Transverse colon (tissue), 4 donors: ENCODE measurements around the gene LRRC47. TPM values are rescaled to one million over a fixed set of nuclear protein-coding genes. Genes with fewer than 3 reads are reported as not detected.

Experiments used
- DNase-seq: peaks from one replicate; pipeline ENCODE4 v3.0.0-alpha.2; 2019
- H3K27ac ChIP-seq, 4 donors: fragments of 200-600 bp; sonication (generic); 2 replicates each; pipeline ENCODE4 v1.5.1; 2016 to 2018; ENCODE audit warnings: inconsistent platforms in 4 of 4
- H3K27me3 ChIP-seq: fragments of 200-600 bp; sonication (generic); 2 replicates; pipeline ENCODE4 v1.5.1; 2017; ENCODE audit warnings: inconsistent platforms
- H3K36me3 ChIP-seq, 4 donors: fragments of 200-600 bp; sonication (generic); 2 replicates each; pipeline ENCODE4 v1.5.1; 2017 to 2019; ENCODE audit warnings: inconsistent platforms in 4 of 4
- H3K4me1 ChIP-seq, 4 donors: fragments of 200-600 bp; sonication (generic); 2 replicates each; pipeline ENCODE4 v1.5.1; 2017 to 2020; ENCODE audit warnings: inconsistent platforms in 4 of 4
- H3K4me3 ChIP-seq, 4 donors: fragments of 200-600 bp; sonication (generic); 1 replicate in 1 of 4; 2 replicates in 3 of 4; pipeline versions ENCODE4 v1.5.1 to v1.6.1; 2017 to 2019; ENCODE audit warnings: inconsistent platforms in 4 of 4
- H3K9me3 ChIP-seq, 2 donors: fragments of 200-600 bp; sonication (generic); 2 replicates each; pipeline ENCODE4 v1.5.1; 2017 to 2019; ENCODE audit warnings: inconsistent platforms in 2 of 2
- EP300 ChIP-seq: sonication (generic); formaldehyde crosslinking; IDR thresholded peaks from one replicate; pipeline ENCODE4 v1.6.1; 2017; ENCODE audit warnings: antibody characterized with exemption, low read depth
- POLR2A ChIP-seq: fragments of 450-650 bp; IDR thresholded peaks from one replicate; pipeline ENCODE4 v1.6.1; 2016; ENCODE audit warnings: antibody characterized with exemption, mild to moderate bottlenecking, moderate library complexity
- POLR2AphosphoS5 ChIP-seq, 3 donors: sonication (generic); formaldehyde crosslinking; IDR thresholded peaks; one replicate each; pipeline ENCODE4 v1.6.1; 2016; ENCODE audit warnings: antibody characterized with exemption in 3 of 3
- WGBS, 2 donors: methylation state at CpG; one replicate each; pipeline ENCODE4 v1.1.5; 2018; ENCODE audit warnings: low coverage in 1 of 2; 5-methylcytosine and 5-hydroxymethylcytosine counted together
- in situ Hi-C, 4 donors: fragments of 200-750 bp; cut with MboI; loops; one replicate each; pipeline versions ENCODE4 v1.15.0 to v1.15.1; 2017; ENCODE audit warnings: low sequenced_read_pairs in 3 of 4, low pct_ligation_motif_present in 1 of 4, low pct_unique_long_range_greater_than_20kb in 1 of 4
- intact Hi-C: fragments of 100-400 bp; cut with DNase I; formaldehyde crosslinking; loops from one replicate; pipeline ENCODE4 v1.15.1; 2023; ENCODE audit warnings: low total_unique reads
- total RNA-seq, 4 donors: library from RNA; depleted of rRNA; stranded (reverse); fragments of >200 nt; gene quantifications; one replicate each; pipeline ENCODE4 v1.1.0, GENCODE V29; 2016
- TF ChIP-seq, protein P1 (sequence below), 5 experiments: fragments of 200-600 bp in 3 of 5; fragments of 450-650 bp in 2 of 5; sonication (generic) in 3 of 5; IDR thresholded peaks; 1 replicate in 2 of 5; 2 replicates in 3 of 5; pipeline ENCODE4 v1.5.1; 2016 to 2017; ENCODE audit warnings: antibody characterized with exemption in 5 of 5, inconsistent platforms in 3 of 5, mild to moderate bottlenecking in 2 of 5, moderate library complexity in 1 of 5

The LRRC47 gene
- total RNA-seq, 4 donors from 2014 or later, result 30.6 to 50.5 (median 38.0) TPM

DNA sequence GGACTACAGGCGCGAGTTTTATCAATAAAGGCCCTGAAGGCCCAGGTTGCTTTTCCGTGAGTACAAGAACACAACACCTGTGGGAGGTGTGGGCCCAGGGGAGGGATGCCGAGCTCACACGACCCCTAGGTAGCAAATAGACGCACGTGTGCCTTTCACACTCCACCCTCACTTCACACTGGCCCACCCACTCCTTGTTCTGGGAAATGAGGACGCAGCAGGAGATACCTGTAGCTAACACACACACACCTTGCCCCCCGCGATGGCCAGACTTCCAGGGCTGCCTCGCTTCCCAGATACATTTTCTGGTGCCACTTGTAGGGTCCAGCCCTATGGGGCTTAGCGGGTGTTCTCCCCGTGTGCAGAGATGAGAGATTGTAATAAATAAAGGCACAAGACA, 48.4 kb downstream of the LRRC47 start:
- Histone ChIP-seq H3K27me3 (peaks cover 14% of the 10 kb centered on the region), H3K27ac (peak overlapping the region in 1 of 4 donors; percentile 81), H3K4me3 (peak overlapping the region in 1 of 4 donors; percentile 82), H3K9me3 (no peaks in the 10 kb centered on the region), H3K4me1 (peaks cover 4 to 16% (median 8%) of the 10 kb centered on the region in 4 donors), H3K36me3 (no peaks in the 10 kb centered on the region)
- TF ChIP-seq POLR2AphosphoS5 (IDR thresholded peaks at IDR 0.05) (no peak), POLR2A (no peak)
- in situ Hi-C loops, result no loop called here
- no peak for DNase-seq
- intact Hi-C loops, result no loop called here
- WGBS, 2 donors, result 68 to 73% methylated on average over 5 to 13 of the region's 13 CpGs

GRCh38 chr1:3747522-3747848, 48.8 kb downstream of the LRRC47 start:
- TF ChIP-seq POLR2AphosphoS5 (IDR thresholded peaks at IDR 0.05) (no peak), POLR2A (no peak), EP300 (no peak)
- TF ChIP-seq, protein P1, sequence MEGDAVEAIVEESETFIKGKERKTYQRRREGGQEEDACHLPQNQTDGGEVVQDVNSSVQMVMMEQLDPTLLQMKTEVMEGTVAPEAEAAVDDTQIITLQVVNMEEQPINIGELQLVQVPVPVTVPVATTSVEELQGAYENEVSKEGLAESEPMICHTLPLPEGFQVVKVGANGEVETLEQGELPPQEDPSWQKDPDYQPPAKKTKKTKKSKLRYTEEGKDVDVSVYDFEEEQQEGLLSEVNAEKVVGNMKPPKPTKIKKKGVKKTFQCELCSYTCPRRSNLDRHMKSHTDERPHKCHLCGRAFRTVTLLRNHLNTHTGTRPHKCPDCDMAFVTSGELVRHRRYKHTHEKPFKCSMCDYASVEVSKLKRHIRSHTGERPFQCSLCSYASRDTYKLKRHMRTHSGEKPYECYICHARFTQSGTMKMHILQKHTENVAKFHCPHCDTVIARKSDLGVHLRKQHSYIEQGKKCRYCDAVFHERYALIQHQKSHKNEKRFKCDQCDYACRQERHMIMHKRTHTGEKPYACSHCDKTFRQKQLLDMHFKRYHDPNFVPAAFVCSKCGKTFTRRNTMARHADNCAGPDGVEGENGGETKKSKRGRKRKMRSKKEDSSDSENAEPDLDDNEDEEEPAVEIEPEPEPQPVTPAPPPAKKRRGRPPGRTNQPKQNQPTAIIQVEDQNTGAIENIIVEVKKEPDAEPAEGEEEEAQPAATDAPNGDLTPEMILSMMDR (IDR thresholded peaks at IDR 0.05), result no peak
- H3K27ac ChIP-seq, result peak overlapping the region; percentile 70 to 82 (median 81)

DNA sequence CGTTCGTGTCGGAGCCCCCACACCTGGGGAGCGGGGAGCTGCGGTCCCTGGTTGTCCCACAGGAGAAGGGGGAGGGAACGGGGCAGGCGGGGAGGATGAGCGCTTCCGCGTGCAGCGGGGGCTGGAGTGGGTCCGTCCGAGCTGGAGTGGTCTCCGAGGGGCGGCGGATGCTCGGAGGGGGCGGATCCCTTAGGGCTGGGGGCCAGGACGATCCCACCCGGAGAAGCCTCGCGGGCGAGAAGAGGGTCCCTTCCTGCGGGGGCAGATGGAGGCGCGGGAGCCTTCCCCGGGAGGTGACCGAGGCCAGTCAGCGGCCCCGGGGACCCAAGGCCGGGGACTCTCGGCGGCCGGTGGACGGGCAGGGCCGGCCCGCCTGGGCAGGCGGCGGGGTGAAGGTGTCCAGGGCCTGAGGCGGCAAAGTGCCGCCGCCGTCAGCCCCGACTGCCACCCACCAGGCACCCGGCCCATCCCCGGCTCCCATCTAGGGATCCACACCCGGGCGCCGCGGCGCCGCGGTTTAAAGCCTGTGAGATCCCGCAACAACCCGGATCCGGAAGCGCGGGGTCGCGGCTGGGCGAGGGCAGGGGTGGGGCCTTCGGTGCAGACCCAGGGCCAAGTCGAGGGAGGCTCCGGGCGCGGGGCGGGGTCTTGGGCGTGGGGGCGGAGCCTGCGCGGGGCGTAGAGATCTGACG, 49.3 kb downstream of the LRRC47 start:
- intact Hi-C loops (no loop called here), in situ Hi-C loops (no loop called here)
- Histone ChIP-seq H3K4me3 (peak overlapping the region; percentile 53 to 82 (median 60)), H3K27me3 (peaks cover 6% of the 10 kb centered on the region), H3K9me3 (no peaks in the 10 kb centered on the region), H3K27ac (peak overlapping the region; percentile 70 to 82 (median 81)), H3K4me1 (peaks cover 4 to 16% (median 8%) of the 10 kb centered on the region in 4 donors), H3K36me3 (no peaks in the 10 kb centered on the region)
- 12% methylated on average over 36 of the region's 73 CpGs; no CpG with 5 or more reads in 1 of the 2 donors for WGBS, 2 donors
- peak; percentile 54 for TF ChIP-seq POLR2A
- TF ChIP-seq, protein P1 (IDR thresholded peaks at IDR 0.05), result no peak
- TF ChIP-seq EP300, result no peak
- TF ChIP-seq POLR2AphosphoS5 (IDR thresholded peaks at IDR 0.05), result peak; percentile 27 to 37 (median 33)
- peak; percentile 87 for DNase-seq

More at GRCh38 chr1:3747522-3747848, 48.8 kb downstream of the LRRC47 start:
- no peak for DNase-seq
- intact Hi-C loops, result no loop called here
- in situ Hi-C loops, result no loop called here
- Histone ChIP-seq H3K4me3 (peak overlapping the region; percentile 53 to 82 (median 60)), H3K36me3 (no peaks in the 10 kb centered on the region), H3K9me3 (no peaks in the 10 kb centered on the region), H3K4me1 (peaks cover 4 to 16% (median 8%) of the 10 kb centered on the region in 4 donors), H3K27me3 (peaks cover 9% of the 10 kb centered on the region)
- WGBS, 2 donors, result 33% methylated on average over 5 to 6 of the region's 6 CpGs

GRCh38 chr1:3746389-3746829, 49.9 kb downstream of the LRRC47 start:
- peak overlapping the region; percentile 70 to 82 (median 81) for H3K27ac ChIP-seq
- in situ Hi-C loops, result no loop called here

More at GRCh38 chr1:3746389-3746829, 49.9 kb downstream of the LRRC47 start:
- Histone ChIP-seq H3K4me1 (peaks cover 4 to 16% (median 8%) of the 10 kb centered on the region in 4 donors), H3K9me3 (no peaks in the 10 kb centered on the region), H3K36me3 (no peaks in the 10 kb centered on the region), H3K27me3 (no peaks in the 10 kb centered on the region), H3K4me3 (peak overlapping the region in 3 of 4 donors; percentile 54 to 82 (median 65))
- no peak for TF ChIP-seq EP300
- TF ChIP-seq, protein P1 (IDR thresholded peaks at IDR 0.05), result no peak
- no peak for TF ChIP-seq POLR2AphosphoS5 (IDR thresholded peaks at IDR 0.05)
- TF ChIP-seq POLR2A, result no peak
- intact Hi-C loops, result no loop called here
- no peak for DNase-seq
- 57% methylated on average over 35 of the region's 35 CpGs; no CpG with 5 or more reads in 1 of the 2 donors for WGBS, 2 donors
